ENCODE measurements around the gene ZNF407.

Gene ZNF407

GRCh38 chr18:74577019-74577418 is 20.7 kb upstream of the ZNF407 start:
- H3K9me2 ChIP-seq (replicated peaks; ENCODE audit: insufficient read depth, low read length), result no peaks in the 10 kb centered on the region
- no peaks in the 10 kb centered on the region for H4K20me1 ChIP-seq (ENCODE audit: low read depth, low read length)
- no peak overlapping the region for H3K4me2 ChIP-seq (ENCODE audit: low read depth, low read length, poor library complexity, severe bottlenecking)
- no peak overlapping the region for H3K9ac ChIP-seq (ENCODE audit: low read length)
- H3K9me3 ChIP-seq (ENCODE audit: insufficient read depth, low read length), result no peaks in the 10 kb centered on the region
- no peak overlapping the region for H3K4me3 ChIP-seq (ENCODE audit: insufficient read depth, low read length, poor library complexity, severe bottlenecking)
- TF ChIP-seq CTCF (IDR thresholded peaks at IDR 0.05; ENCODE audit: insufficient read depth, low read length, poor library complexity, severe bottlenecking), result no peak
- TF ChIP-seq EZH2phosphoT487 (conservative IDR thresholded peaks at IDR 0.05; ENCODE audit: low read length), result no peak
- no peaks in the 10 kb centered on the region for H3K27me3 ChIP-seq (ENCODE audit: low read length)
- no peak overlapping the region for H2AFZ ChIP-seq (ENCODE audit: low read depth, low read length, severe bottlenecking)
- H3K27ac ChIP-seq (ENCODE audit: low read depth, low read length), result no peak overlapping the region
- H3K79me2 ChIP-seq (ENCODE audit: insufficient read depth, low read length), result no peaks in the 10 kb centered on the region
- H3K36me3 ChIP-seq (ENCODE audit: low read length), result no peaks in the 10 kb centered on the region
- H3F3A ChIP-seq (ENCODE audit: insufficient read depth), result no peaks in the 10 kb centered on the region

- no peak overlapping the region for H3K4me3 ChIP-seq (ENCODE audit: insufficient read depth, low read length, poor library complexity, severe bottlenecking)
- H3F3A ChIP-seq (ENCODE audit: insufficient read depth), result no peaks in the 10 kb centered on the region
- no peak overlapping the region for H3K9ac ChIP-seq (ENCODE audit: low read length)
- H3K4me2 ChIP-seq (ENCODE audit: low read depth, low read length, poor library complexity, severe bottlenecking), result no peak overlapping the region
- H3K27me3 ChIP-seq (ENCODE audit: low read length), result no peaks in the 10 kb centered on the region
- no peaks in the 10 kb centered on the region for H3K36me3 ChIP-seq (ENCODE audit: low read length)
- no peaks in the 10 kb centered on the region for H3K79me2 ChIP-seq (ENCODE audit: insufficient read depth, low read length)
- H3K9me3 ChIP-seq (ENCODE audit: insufficient read depth, low read length), result no peaks in the 10 kb centered on the region
- TF ChIP-seq CTCF (IDR thresholded peaks at IDR 0.05; ENCODE audit: insufficient read depth, low read length, poor library complexity, severe bottlenecking), result no peak
- TF ChIP-seq EZH2phosphoT487 (conservative IDR thresholded peaks at IDR 0.05; ENCODE audit: low read length), result no peak
- no peaks in the 10 kb centered on the region for H4K20me1 ChIP-seq (ENCODE audit: low read depth, low read length)
- H3K27ac ChIP-seq (ENCODE audit: low read depth, low read length), result no peak overlapping the region
- H3K9me2 ChIP-seq (replicated peaks; ENCODE audit: insufficient read depth, low read length), result no peaks in the 10 kb centered on the region
- H2AFZ ChIP-seq (ENCODE audit: low read depth, low read length, severe bottlenecking), result no peak overlapping the region
These were observed 18.1 kb upstream of the ZNF407 start for GRCh38 chr18:74579496-74580065.

- no peak overlapping the region for H3K4me2 ChIP-seq (ENCODE audit: low read depth, low read length, poor library complexity, severe bottlenecking)
These were observed 15.0 kb upstream of the ZNF407 start for GRCh38 chr18:74582642-74583041.

More at GRCh38 chr18:74582642-74583041, 15.0 kb upstream of the ZNF407 start:
- Histone ChIP-seq H3K9me3 (ENCODE audit: insufficient read depth, low read length) (no peaks in the 10 kb centered on the region), H2AFZ (ENCODE audit: low read depth, low read length, severe bottlenecking) (no peak overlapping the region), H3K9ac (ENCODE audit: low read length) (no peak overlapping the region), H3K9me2 (replicated peaks; ENCODE audit: insufficient read depth, low read length) (no peaks in the 10 kb centered on the region), H3K36me3 (ENCODE audit: low read length) (no peaks in the 10 kb centered on the region), H3K27ac (ENCODE audit: low read depth, low read length) (no peak overlapping the region), H3F3A (ENCODE audit: insufficient read depth) (no peaks in the 10 kb centered on the region), H4K20me1 (ENCODE audit: low read depth, low read length) (no peaks in the 10 kb centered on the region), H3K4me3 (ENCODE audit: insufficient read depth, low read length, poor library complexity, severe bottlenecking) (no peak overlapping the region), H3K27me3 (ENCODE audit: low read length) (0 out of 2 replicates have a peak, but pooled peaks cover 2% of the 10 kb centered on the region), H3K79me2 (ENCODE audit: insufficient read depth, low read length) (no peaks in the 10 kb centered on the region)
- TF ChIP-seq EZH2phosphoT487 (conservative IDR thresholded peaks at IDR 0.05; ENCODE audit: low read length), result no peak
- TF ChIP-seq CTCF (IDR thresholded peaks at IDR 0.05; ENCODE audit: insufficient read depth, low read length, poor library complexity, severe bottlenecking), result no peak
